ENCODE data around the gene TMEM253.
A peak's percentile ranks its signal among the peaks of the same experiment; 100 is the strongest.

TMEM253 gene

GRCh38 chr14:21102521-21103410 lies 1.9 kb downstream of the TMEM253 start:
- DNase-seq (ENCODE audit: insufficient read length, low spot score) (no peak), FAIRE-seq (no peak)
- TF ChIP-seq POU2F2 (IDR thresholded peaks at IDR 0.05; ENCODE audit: low read depth, low read length) (no peak), POLR2AphosphoS5 (IDR thresholded peaks at IDR 0.05; ENCODE audit: low read depth, low read length) (no peak), POLR2A (IDR thresholded peaks at IDR 0.05; ENCODE audit: low read depth, low read length) (no peak)

- no peak for FAIRE-seq
- TF ChIP-seq POLR2AphosphoS5 (IDR thresholded peaks at IDR 0.05; ENCODE audit: low read depth, low read length) (no peak), POU2F2 (IDR thresholded peaks at IDR 0.05; ENCODE audit: low read depth, low read length) (no peak; the same call in 1 of the 2 replicates), PAX5 (IDR thresholded peaks at IDR 0.05; ENCODE audit: insufficient read depth, low read length, severe bottlenecking) (no peak), TAF1 (IDR thresholded peaks at IDR 0.05; ENCODE audit: low read depth, low read length) (0 out of 2 replicates have a peak, but pooled peaks have one; percentile 0), POLR2A (IDR thresholded peaks at IDR 0.05; ENCODE audit: low read depth, low read length) (no peak), SPI1 (IDR thresholded peaks at IDR 0.05; ENCODE audit: low read depth, low read length) (peak; percentile 93)
- DNase-seq (ENCODE audit: insufficient read length, low spot score), result no peak
These were observed 2.5 kb downstream of the TMEM253 start for GRCh38 chr14:21103411-21103709.

- peak; percentile 93 for DNase-seq (ENCODE audit: insufficient read length, low spot score)
- FAIRE-seq, result peak; percentile 90
These were observed 3.0 kb downstream of the TMEM253 start for GRCh38 chr14:21103710-21104447.

GRCh38 chr14:21104448-21105060 lies 3.7 kb downstream of the TMEM253 start:
- TF ChIP-seq SPI1 (IDR thresholded peaks at IDR 0.05; ENCODE audit: low read depth, low read length), result no peak
- no peak for TF ChIP-seq POU2F2 (IDR thresholded peaks at IDR 0.05; ENCODE audit: low read depth, low read length)
- TF ChIP-seq POLR2A (IDR thresholded peaks at IDR 0.05; ENCODE audit: low read depth, low read length), result no peak
- TF ChIP-seq PAX5 (IDR thresholded peaks at IDR 0.05; ENCODE audit: insufficient read depth, low read length, severe bottlenecking), result no peak
- no peak for TF ChIP-seq POLR2AphosphoS5 (IDR thresholded peaks at IDR 0.05; ENCODE audit: low read depth, low read length)
- TF ChIP-seq TAF1 (IDR thresholded peaks at IDR 0.05; ENCODE audit: low read depth, low read length), result no peak
- FAIRE-seq, result no peak
- no peak for DNase-seq (ENCODE audit: insufficient read length, low spot score)

More at GRCh38 chr14:21103710-21104447, 3.0 kb downstream of the TMEM253 start:
- TF ChIP-seq POLR2A (IDR thresholded peaks at IDR 0.05; ENCODE audit: low read depth, low read length), result peak; percentile 86
- no peak for TF ChIP-seq PAX5 (IDR thresholded peaks at IDR 0.05; ENCODE audit: insufficient read depth, low read length, severe bottlenecking)
- peak; percentile 57; the same call in 1 of the 2 replicates for TF ChIP-seq TAF1 (IDR thresholded peaks at IDR 0.05; ENCODE audit: low read depth, low read length)
- TF ChIP-seq POU2F2 (IDR thresholded peaks at IDR 0.05; ENCODE audit: low read depth, low read length), result no peak
- TF ChIP-seq POLR2AphosphoS5 (IDR thresholded peaks at IDR 0.05; ENCODE audit: low read depth, low read length), result peak; percentile 95
- TF ChIP-seq SPI1 (IDR thresholded peaks at IDR 0.05; ENCODE audit: low read depth, low read length), result no peak

GRCh38 chr14:21105095-21105494 lies 4.2 kb downstream of the TMEM253 start:
- FAIRE-seq (no peak), DNase-seq (ENCODE audit: insufficient read length, low spot score) (no peak)
- TF ChIP-seq TAF1 (IDR thresholded peaks at IDR 0.05; ENCODE audit: low read depth, low read length) (no peak), SPI1 (IDR thresholded peaks at IDR 0.05; ENCODE audit: low read depth, low read length) (no peak), PAX5 (IDR thresholded peaks at IDR 0.05; ENCODE audit: insufficient read depth, low read length, severe bottlenecking) (no peak), POLR2AphosphoS5 (IDR thresholded peaks at IDR 0.05; ENCODE audit: low read depth, low read length) (no peak), POLR2A (IDR thresholded peaks at IDR 0.05; ENCODE audit: low read depth, low read length) (no peak), POU2F2 (IDR thresholded peaks at IDR 0.05; ENCODE audit: low read depth, low read length) (no peak)

- DNase-seq (ENCODE audit: insufficient read length, low spot score), result no peak
- no peak for FAIRE-seq
- no peak for TF ChIP-seq SPI1 (IDR thresholded peaks at IDR 0.05; ENCODE audit: low read depth, low read length)
- TF ChIP-seq TAF1 (IDR thresholded peaks at IDR 0.05; ENCODE audit: low read depth, low read length), result no peak
- no peak for TF ChIP-seq PAX5 (IDR thresholded peaks at IDR 0.05; ENCODE audit: insufficient read depth, low read length, severe bottlenecking)
- TF ChIP-seq POLR2A (IDR thresholded peaks at IDR 0.05; ENCODE audit: low read depth, low read length), result no peak
- TF ChIP-seq POLR2AphosphoS5 (IDR thresholded peaks at IDR 0.05; ENCODE audit: low read depth, low read length), result no peak
- no peak for TF ChIP-seq POU2F2 (IDR thresholded peaks at IDR 0.05; ENCODE audit: low read depth, low read length)
These were observed 5.3 kb downstream of the TMEM253 start for GRCh38 chr14:21106176-21106497.

GRCh38 chr14:21106498-21107282 lies 5.8 kb downstream of the TMEM253 start:
- DNase-seq (ENCODE audit: insufficient read length, low spot score), result no peak
- TF ChIP-seq POLR2AphosphoS5 (IDR thresholded peaks at IDR 0.05; ENCODE audit: low read depth, low read length) (no peak), TAF1 (IDR thresholded peaks at IDR 0.05; ENCODE audit: low read depth, low read length) (no peak), POLR2A (IDR thresholded peaks at IDR 0.05; ENCODE audit: low read depth, low read length) (no peak), PAX5 (IDR thresholded peaks at IDR 0.05; ENCODE audit: insufficient read depth, low read length, severe bottlenecking) (no peak), SPI1 (IDR thresholded peaks at IDR 0.05; ENCODE audit: low read depth, low read length) (no peak), POU2F2 (IDR thresholded peaks at IDR 0.05; ENCODE audit: low read depth, low read length) (peak; percentile 33; the same call in 1 of the 2 replicates)
- peak; percentile 31 for FAIRE-seq

- no peak for TF ChIP-seq POLR2AphosphoS5 (IDR thresholded peaks at IDR 0.05; ENCODE audit: low read depth, low read length)
- TF ChIP-seq SPI1 (IDR thresholded peaks at IDR 0.05; ENCODE audit: low read depth, low read length), result no peak
- TF ChIP-seq POLR2A (IDR thresholded peaks at IDR 0.05; ENCODE audit: low read depth, low read length), result no peak
- TF ChIP-seq POU2F2 (IDR thresholded peaks at IDR 0.05; ENCODE audit: low read depth, low read length), result no peak
- TF ChIP-seq PAX5 (IDR thresholded peaks at IDR 0.05; ENCODE audit: insufficient read depth, low read length, severe bottlenecking), result no peak
- no peak for TF ChIP-seq TAF1 (IDR thresholded peaks at IDR 0.05; ENCODE audit: low read depth, low read length)
- DNase-seq (ENCODE audit: insufficient read length, low spot score), result no peak
- FAIRE-seq, result no peak
These were observed 6.5 kb downstream of the TMEM253 start for GRCh38 chr14:21107283-21107800.
